Cardiac muscle cell (in vitro differentiated cells and primary cell): ENCODE measurements around the gene RHBG. TPM values are rescaled to one million over a fixed set of nuclear protein-coding genes. Genes with fewer than 3 reads are reported as not detected.

ENCODE experiments used
- DNase-seq, 2 donors: peaks; one replicate each; pipeline versions ENCODE4 v3.0.0 to v3.0.0-alpha.2; 2010 to 2017; ENCODE audit warnings: low read depth in 1 of 2, low spot score in 1 of 2
- H3K27ac ChIP-seq: fragments of 200-600 bp; sonication (generic); 2 replicates; pipeline ENCODE4 v1.5.1; 2016
- H3K27me3 ChIP-seq: fragments of 200-600 bp; sonication (generic); 2 replicates; pipeline ENCODE4 v1.6.0; 2016; ENCODE audit warnings: control low read depth
- H3K36me3 ChIP-seq: fragments of 200-600 bp; sonication (generic); 2 replicates; pipeline ENCODE4 v1.5.1; 2016; ENCODE audit warnings: control low read depth
- H3K4me1 ChIP-seq: fragments of 200-600 bp; sonication (generic); 2 replicates; pipeline ENCODE4 v1.8.1; 2017; ENCODE audit warnings: low read depth, mild to moderate bottlenecking, mixed run types
- H3K4me3 ChIP-seq: fragments of 200-600 bp; sonication (generic); 2 replicates; pipeline ENCODE4 v1.5.1; 2016; ENCODE audit warnings: mild to moderate bottlenecking
- H3K9me3 ChIP-seq: fragments of 200-600 bp; sonication (generic); 2 replicates; pipeline ENCODE4 v1.5.1; 2017; ENCODE audit warnings: low read depth, mild to moderate bottlenecking, control low read depth
- CTCF ChIP-seq: IDR thresholded peaks from 2 replicates; pipeline ENCODE4 v1.5.1; 2012; ENCODE audit warnings: low read depth, mild to moderate bottlenecking, low read length
- polyA plus RNA-seq: library from polyadenylated mRNA; unstranded; fragments of >200 nt; fragmentation: Nextera tagmentation; extraction: Ambion mirVana; gene quantifications from 2 replicates; pipeline ENCODE4 v1.2.1, GENCODE V29; 2016
- total RNA-seq: library from RNA; depleted of rRNA; stranded (reverse); fragments of >200 nt; gene quantifications from 2 replicates; pipeline ENCODE4 v1.2.3, GENCODE V29; 2016

Gene RHBG
- total and polyA plus RNA-seq, 2 experiments from 2014 or later, result not detected

- Histone ChIP-seq H3K27ac (no peak overlapping the region), H3K4me3 (no peak overlapping the region), H3K4me1 (no peaks in the 10 kb centered on the region), H3K9me3 (no peaks in the 10 kb centered on the region), H3K36me3 (no peaks in the 10 kb centered on the region), H3K27me3 (peaks cover 3% of the 10 kb centered on the region)
- no peak for DNase-seq
- TF ChIP-seq CTCF, result no peak
Observed at GRCh38 chr1:156358641-156359040, 10.4 kb upstream of the RHBG start.

GRCh38 chr1:156359249-156359648 lies 9.8 kb upstream of the RHBG start:
- Histone ChIP-seq H3K4me3 (no peak overlapping the region), H3K36me3 (no peaks in the 10 kb centered on the region), H3K27ac (no peak overlapping the region), H3K27me3 (peaks cover 3% of the 10 kb centered on the region), H3K9me3 (no peaks in the 10 kb centered on the region), H3K4me1 (no peaks in the 10 kb centered on the region)
- no peak for TF ChIP-seq CTCF
- no peak for DNase-seq

GRCh38 chr1:156359973-156360372 lies 9.0 kb upstream of the RHBG start:
- Histone ChIP-seq H3K4me1 (no peaks in the 10 kb centered on the region), H3K27ac (no peak overlapping the region), H3K36me3 (no peaks in the 10 kb centered on the region), H3K9me3 (no peaks in the 10 kb centered on the region), H3K27me3 (peaks cover 3% of the 10 kb centered on the region), H3K4me3 (no peak overlapping the region)
- TF ChIP-seq CTCF, result peak; percentile 47
- DNase-seq, result peak; percentile 37 to 51

GRCh38 chr1:156360534-156360933 lies 8.5 kb upstream of the RHBG start:
- H3K9me3 ChIP-seq, result no peaks in the 10 kb centered on the region
- no peak overlapping the region for H3K4me3 ChIP-seq
- no peak for TF ChIP-seq CTCF

GRCh38 chr1:156365754-156366153 lies 3.3 kb upstream of the RHBG start:
- Histone ChIP-seq H3K27ac (no peak overlapping the region), H3K27me3 (peaks cover 14% of the 10 kb centered on the region), H3K4me3 (no peak overlapping the region), H3K36me3 (no peaks in the 10 kb centered on the region), H3K4me1 (no peaks in the 10 kb centered on the region), H3K9me3 (no peaks in the 10 kb centered on the region)
- DNase-seq, result no peak
- no peak for TF ChIP-seq CTCF

More at GRCh38 chr1:156360534-156360933, 8.5 kb upstream of the RHBG start:
- H3K27ac ChIP-seq, result no peak overlapping the region
- H3K27me3 ChIP-seq, result peaks cover 3% of the 10 kb centered on the region
- H3K4me1 ChIP-seq, result no peaks in the 10 kb centered on the region
- DNase-seq, result no peak
- H3K36me3 ChIP-seq, result no peaks in the 10 kb centered on the region
